HEK293 (cell line): ENCODE results near the gene BMPR1A.

Experiments used
- BCL11A ChIP-seq: fragments of 450-650 bp; formaldehyde crosslinking; IDR thresholded peaks from 2 replicates; pipeline ENCODE4 v1.5.1; 2016; ENCODE audit warnings: low read depth, missing biosample characterization, missing genetic modification characterization
- CTCF ChIP-seq: fragments of 450-650 bp; formaldehyde crosslinking; IDR thresholded peaks from 2 replicates; pipeline ENCODE4 v1.5.1; 2016; ENCODE audit warnings: missing biosample characterization, missing genetic modification characterization
- GLIS2 ChIP-seq: fragments of 450-650 bp; formaldehyde crosslinking; IDR thresholded peaks from 2 replicates; pipeline ENCODE4 v1.5.1; 2016; ENCODE audit warnings: missing biosample characterization, missing genetic modification characterization
- REST ChIP-seq: fragments of 450-650 bp; formaldehyde crosslinking; IDR thresholded peaks from 2 replicates; pipeline ENCODE4 v1.5.1; 2016; ENCODE audit warnings: missing biosample characterization, missing genetic modification characterization
- TRIM28 ChIP-seq: IDR thresholded peaks from 2 replicates; pipeline ENCODE4 v1.6.1; 2011; ENCODE audit warnings: low read length, control low read depth, borderline replicate concordance

- no peak for TF ChIP-seq BCL11A (tag by site-specific recombination)
- no peak for TF ChIP-seq CTCF (tag by site-specific recombination)
- no peak for TF ChIP-seq REST
- TF ChIP-seq GLIS2: no peak
- no peak for TF ChIP-seq TRIM28
These were observed 9.1 kb downstream of the BMPR1A start for GRCh38 chr10:86765548-86765947.
